ENCODE results near the gene OR10H4.
"Not testable (repeated sequence)": the region's sequence is repeated elsewhere in the genome, so short reads cannot be mapped to it uniquely, and the experiment has no call there.

Gene OR10H4

GRCh38 chr19:15948223-15949058, at the start of gene OR10H4:
Gene OR10H4 (plus strand): TSS chr19:15949008. CDS start chr19:15949008, 0 bp downstream.
- no peak within 1 kb of the TSS for H3K27ac ChIP-seq
- TF ChIP-seq CTCF (conservative IDR thresholded peaks at IDR 0.05) = no peak
- TF ChIP-seq ZFX (IDR thresholded peaks at IDR 0.05) = no peak

GRCh38 chr19:15899561-15899960, 49.2 kb upstream of the OR10H4 start:
- not testable (repeated sequence) for H3K27ac ChIP-seq

GRCh38 chr19:15900032-15900431, 48.8 kb upstream of the OR10H4 start:
- not testable (repeated sequence) for H3K27ac ChIP-seq

- TF ChIP-seq CTCF (conservative IDR thresholded peaks at IDR 0.05) = no peak
- TF ChIP-seq ZFX (IDR thresholded peaks at IDR 0.05) = no peak
- H3K27ac ChIP-seq = no peak overlapping the region
Observed at GRCh38 chr19:15900504-15900903, 48.3 kb upstream of the OR10H4 start.

GRCh38 chr19:15902254-15902653, 46.6 kb upstream of the OR10H4 start:
- TF ChIP-seq CTCF (conservative IDR thresholded peaks at IDR 0.05) = no peak
- TF ChIP-seq ZFX (IDR thresholded peaks at IDR 0.05) = no peak
- H3K27ac ChIP-seq = no peak overlapping the region

- H3K27ac ChIP-seq = not testable (repeated sequence)
Observed at GRCh38 chr19:15902898-15903297, 45.9 kb upstream of the OR10H4 start.

GRCh38 chr19:15905026-15905425, 43.8 kb upstream of the OR10H4 start:
- TF ChIP-seq CTCF (conservative IDR thresholded peaks at IDR 0.05) = no peak
- TF ChIP-seq ZFX (IDR thresholded peaks at IDR 0.05) = no peak
- no peak overlapping the region for H3K27ac ChIP-seq

- H3K27ac ChIP-seq = no peak overlapping the region
- TF ChIP-seq CTCF (conservative IDR thresholded peaks at IDR 0.05) (no peak), ZFX (IDR thresholded peaks at IDR 0.05) (no peak)
Observed at GRCh38 chr19:15911599-15912235, 37.1 kb upstream of the OR10H4 start.

- no peak overlapping the region for H3K27ac ChIP-seq
- TF ChIP-seq ZFX (IDR thresholded peaks at IDR 0.05) (no peak), CTCF (conservative IDR thresholded peaks at IDR 0.05) (no peak)
Observed at GRCh38 chr19:15913384-15913783, 35.4 kb upstream of the OR10H4 start.

Data from C4-2B (cell line).